SK-N-SH treated with all-trans-retinoic acid at 6 μM for 48 hours (cell line): ENCODE results near the gene LY6G5C.

ENCODE experiments used
- ATAC-seq: fragments of 200-7000 bp; cut with Tn5 transposase; 3 replicates; pipeline ENCODE4 v1.9.1; 2020; ENCODE audit warnings: mild to moderate bottlenecking, moderate library complexity
- ARNTL ChIP-seq: fragments of 450-650 bp; formaldehyde crosslinking; IDR thresholded peaks from 2 replicates; pipeline ENCODE4 v1.5.0; 2020; ENCODE audit warnings: low read depth, mild to moderate bottlenecking, moderate library complexity, borderline replicate concordance
- CREB5 ChIP-seq: fragments of 250-450 bp; sonication (Bioruptor Pico); IDR thresholded peaks from 2 replicates; pipeline ENCODE4 v1.5.1; 2020; ENCODE audit warnings: low read depth, mild to moderate bottlenecking, moderate library complexity
- CSRNP3 ChIP-seq: fragments of 250-450 bp; sonication (Bioruptor Pico); IDR thresholded peaks from 2 replicates; pipeline ENCODE4 v1.5.1; 2021; ENCODE audit warnings: mild to moderate bottlenecking, moderate library complexity
- ESRRG ChIP-seq: fragments of 250-450 bp; sonication (Bioruptor Pico); IDR thresholded peaks from 2 replicates; pipeline ENCODE4 v1.6.1; 2021; ENCODE audit warnings: mild to moderate bottlenecking
- GLIS3 ChIP-seq: fragments of 250-450 bp; sonication (Bioruptor Pico); IDR thresholded peaks from 2 replicates; pipeline ENCODE4 v1.5.0; 2020; ENCODE audit warnings: mild to moderate bottlenecking, moderate library complexity
- OSR1 ChIP-seq: fragments of 250-450 bp; sonication (Bioruptor Pico); IDR thresholded peaks from 2 replicates; pipeline ENCODE4 v1.8.0; 2022; ENCODE audit warnings: moderate library complexity, mild to moderate bottlenecking, inconsistent platforms
- POU6F1 ChIP-seq: fragments of 250-450 bp; sonication (Bioruptor Pico); IDR thresholded peaks from 2 replicates; pipeline ENCODE4 v1.8.0; 2021; ENCODE audit warnings: low read depth, mild to moderate bottlenecking, moderate library complexity, borderline replicate concordance
- PPARA ChIP-seq: fragments of 250-450 bp; sonication (Bioruptor Pico); IDR thresholded peaks from 2 replicates; pipeline ENCODE4 v1.5.0; 2020; ENCODE audit warnings: mild to moderate bottlenecking, borderline replicate concordance
- SNAI2 ChIP-seq: fragments of 250-450 bp; sonication (Bioruptor Pico); IDR thresholded peaks from 2 replicates; pipeline ENCODE4 v1.5.0; 2020; ENCODE audit warnings: mild to moderate bottlenecking, moderate library complexity
- TCF4 ChIP-seq: fragments of 250-450 bp; sonication (Bioruptor Pico); IDR thresholded peaks from 2 replicates; pipeline ENCODE4 v1.8.0; 2021; ENCODE audit warnings: mild to moderate bottlenecking, moderate library complexity, borderline replicate concordance
- TSHZ2 ChIP-seq: fragments of 250-450 bp; sonication (Bioruptor Pico); IDR thresholded peaks from 2 replicates; pipeline ENCODE4 v1.5.0; 2020; ENCODE audit warnings: mild to moderate bottlenecking, moderate library complexity
- ZC3H10 ChIP-seq: fragments of 250-450 bp; sonication (Bioruptor Pico); IDR thresholded peaks from 2 replicates; pipeline ENCODE4 v1.5.1; 2021; ENCODE audit warnings: mild to moderate bottlenecking, moderate library complexity
- ZFP30 ChIP-seq: fragments of 450-650 bp; formaldehyde crosslinking; IDR thresholded peaks from 2 replicates; pipeline ENCODE4 v1.5.0; 2022; ENCODE audit warnings: mild to moderate bottlenecking, moderate library complexity
- ZNF565 ChIP-seq: fragments of 450-650 bp; formaldehyde crosslinking; conservative IDR thresholded peaks from 2 replicates; pipeline ENCODE4 v1.5.0; 2020; ENCODE audit warnings: low read depth, mild to moderate bottlenecking, moderate library complexity
- ZNF70 ChIP-seq: fragments of 450-650 bp; formaldehyde crosslinking; IDR thresholded peaks from 2 replicates; pipeline ENCODE4 v1.5.0; 2020; ENCODE audit warnings: mild to moderate bottlenecking, moderate library complexity
- ZNF8 ChIP-seq: fragments of 450-650 bp; formaldehyde crosslinking; IDR thresholded peaks from 2 replicates; pipeline ENCODE4 v1.5.0; 2020; ENCODE audit warnings: mild to moderate bottlenecking, moderate library complexity

Gene LY6G5C

GRCh38 chr6:31634969-31635575 lies 45.8 kb downstream of the LY6G5C start:
- ATAC-seq, result no peak; the same call in 2 of the 3 replicates
- TF ChIP-seq ZFP30 (CRISPR knock-in tag) (no peak), ZNF70 (CRISPR knock-in tag) (no peak), OSR1 (CRISPR knock-in tag) (no peak), CREB5 (CRISPR knock-in tag) (no peak), ZNF8 (CRISPR knock-in tag) (no peak)
- TF ChIP-seq, all 23 proteins: peak for 0

GRCh38 chr6:31634131-31634530 lies 46.7 kb downstream of the LY6G5C start:
- TF ChIP-seq SNAI2 (no peak), TCF4 (CRISPR knock-in tag) (no peak), ESRRG (CRISPR knock-in tag) (no peak), POU6F1 (no peak), ZC3H10 (CRISPR knock-in tag) (no peak), CREB5 (CRISPR knock-in tag) (no peak), ZNF565 (no peak), ZNF8 (CRISPR knock-in tag) (no peak)
- peak; percentile 2; the same call in 1 of the 3 replicates for ATAC-seq

GRCh38 chr6:31633447-31633846 lies 47.4 kb downstream of the LY6G5C start:
- ATAC-seq, result no peak
- no peak for TF ChIP-seq ZNF8 (CRISPR knock-in tag)
- no peak for TF ChIP-seq ARNTL

- no peak for ATAC-seq
- TF ChIP-seq CSRNP3 (CRISPR knock-in tag) (no peak), PPARA (CRISPR knock-in tag) (no peak), POU6F1 (no peak), ESRRG (CRISPR knock-in tag) (no peak), OSR1 (CRISPR knock-in tag) (no peak)
- TF ChIP-seq, all 23 proteins: peak for 0
Measured at GRCh38 chr6:31632279-31632946, 48.5 kb downstream of the LY6G5C start.

GRCh38 chr6:31631681-31632278 lies 49.1 kb downstream of the LY6G5C start:
- no peak for ATAC-seq
- no peak for TF ChIP-seq POU6F1
- TF ChIP-seq GLIS3, result no peak
- TF ChIP-seq ESRRG (CRISPR knock-in tag), result no peak
- TF ChIP-seq ZC3H10 (CRISPR knock-in tag), result no peak
- TF ChIP-seq TSHZ2 (CRISPR knock-in tag), result no peak
